GM23338 (cell line): ENCODE data around the gene OLFML2A. TPM values are rescaled to one million over a fixed set of nuclear protein-coding genes. Genes with fewer than 3 reads are reported as not detected.
A peak's percentile ranks its signal among the peaks of the same experiment; 100 is the strongest.
"Not testable (repeated sequence)": the region's sequence is repeated elsewhere in the genome, so short reads cannot be mapped to it uniquely, and the experiment has no call there.

ENCODE experiments used
- ATAC-seq: fragments of 200-7000 bp; cut with Tn5 transposase; 3 replicates; pipeline ENCODE4 v1.9.1; 2020
- DNase-seq: peaks from one replicate; pipeline ENCODE4 v3.0.0-alpha.2; 2015; ENCODE audit warnings: low spot score
- H2AFZ ChIP-seq: fragments of 200-600 bp; sonication (generic); 2 replicates; pipeline ENCODE4 v1.8.0; 2016; ENCODE audit warnings: antibody characterized with exemption, mild to moderate bottlenecking, moderate library complexity
- H3F3A ChIP-seq: fragments of 200-600 bp; sonication (generic); replicated peaks from 2 replicates; pipeline ENCODE4 v1.8.0; 2017; ENCODE audit warnings: antibody characterized with exemption, mixed run types, low read depth
- H3K27ac ChIP-seq: fragments of 200-600 bp; sonication (generic); 2 replicates; pipeline ENCODE4 v1.6.1; 2016; ENCODE audit warnings: low read depth
- H3K27me3 ChIP-seq: fragments of 200-600 bp; sonication (generic); 2 replicates; pipeline ENCODE4 v1.8.0; 2016; ENCODE audit warnings: mild to moderate bottlenecking, mixed run types, moderate library complexity; ENCODE audit not compliant: insufficient read depth
- H3K36me3 ChIP-seq: fragments of 200-600 bp; sonication (generic); 2 replicates; pipeline ENCODE4 v1.8.0; 2016; ENCODE audit warnings: mild to moderate bottlenecking; ENCODE audit not compliant: insufficient read depth
- H3K4me1 ChIP-seq: fragments of 200-600 bp; sonication (generic); 2 replicates; pipeline ENCODE4 v1.8.0; 2016; ENCODE audit warnings: mild to moderate bottlenecking, moderate library complexity; ENCODE audit not compliant: insufficient read depth
- H3K4me2 ChIP-seq: fragments of 200-600 bp; sonication (generic); 2 replicates; pipeline ENCODE4 v1.7.1; 2017; ENCODE audit warnings: mixed run types
- H3K4me3 ChIP-seq: fragments of 200-600 bp; sonication (generic); 2 replicates; pipeline ENCODE4 v1.6.1; 2016; ENCODE audit warnings: mixed run types
- H3K79me2 ChIP-seq: fragments of 200-600 bp; sonication (generic); replicated peaks from 2 replicates; pipeline ENCODE4 v1.8.0; 2017; ENCODE audit warnings: mild to moderate bottlenecking; ENCODE audit not compliant: insufficient read depth
- H3K9me2 ChIP-seq: fragments of 200-600 bp; sonication (generic); 2 replicates; pipeline ENCODE4 v1.8.0; 2017; ENCODE audit not compliant: insufficient read depth
- H4K20me1 ChIP-seq: fragments of 200-600 bp; sonication (generic); replicated peaks from 2 replicates; pipeline ENCODE4 v1.8.0; 2017; ENCODE audit warnings: mild to moderate bottlenecking; ENCODE audit not compliant: insufficient read depth
- H3K27ac Mint-ChIP-seq: 2 replicates; pipeline ENCODE4 v1.8.0; 2020; ENCODE audit warnings: inconsistent platforms, mild to moderate bottlenecking, moderate library complexity, mixed read lengths
- H3K27me3 Mint-ChIP-seq: 3 replicates; pipeline ENCODE4 v1.8.0; 2022; ENCODE audit warnings: low read depth, mild to moderate bottlenecking, moderate library complexity, mixed read lengths, inconsistent platforms; ENCODE audit not compliant: insufficient read depth, poor library complexity
- H3K36me3 Mint-ChIP-seq: 3 replicates; pipeline ENCODE4 v1.8.0; 2021; ENCODE audit warnings: low read depth, mild to moderate bottlenecking, inconsistent platforms, moderate library complexity, mixed read lengths
- H3K4me1 Mint-ChIP-seq: 3 replicates; pipeline ENCODE4 v1.8.0; 2020; ENCODE audit warnings: mild to moderate bottlenecking, inconsistent platforms, mixed read lengths
- H3K4me3 Mint-ChIP-seq: 3 replicates; pipeline ENCODE4 v1.8.0; 2021; ENCODE audit warnings: moderate library complexity, mild to moderate bottlenecking, inconsistent platforms, mixed read lengths
- H3K9me3 Mint-ChIP-seq: 3 replicates; pipeline ENCODE4 v1.8.0; 2020; ENCODE audit warnings: moderate library complexity, mild to moderate bottlenecking, inconsistent platforms, mixed read lengths
- CREB1 ChIP-seq: fragments of 250-450 bp; sonication (Bioruptor Pico); IDR thresholded peaks from 2 replicates; pipeline ENCODE4 v1.5.0; 2020; ENCODE audit warnings: low read depth, mild to moderate bottlenecking, moderate library complexity
- EZH2 ChIP-seq: fragments of 200-600 bp; sonication (generic); IDR thresholded peaks from one replicate; pipeline ENCODE4 v1.8.0; 2017; ENCODE audit warnings: antibody characterized with exemption, mild to moderate bottlenecking, low read depth; ENCODE audit not compliant: unreplicated experiment
- EZH2phosphoT487 ChIP-seq: fragments of 200-600 bp; sonication (generic); IDR thresholded peaks from one replicate; pipeline ENCODE4 v1.8.1; 2018; ENCODE audit warnings: antibody characterized with exemption; ENCODE audit not compliant: unreplicated experiment
- JUNB ChIP-seq: IDR thresholded peaks from one replicate; pipeline ENCODE4 v1.6.1; 2016; ENCODE audit warnings: antibody characterized with exemption; ENCODE audit not compliant: unreplicated experiment
- NANOG ChIP-seq: IDR thresholded peaks from 2 replicates; pipeline ENCODE4 v1.6.1; 2016; ENCODE audit warnings: antibody characterized with exemption, borderline replicate concordance
- POLR2AphosphoS5 ChIP-seq: IDR thresholded peaks from 2 replicates; pipeline ENCODE4 v1.6.1; 2016; ENCODE audit warnings: antibody characterized with exemption, low read depth
- ZNF114 ChIP-seq: fragments of 250-450 bp; sonication (Bioruptor Pico); IDR thresholded peaks from 2 replicates; pipeline ENCODE4 v1.5.0; 2020; ENCODE audit warnings: mild to moderate bottlenecking, moderate library complexity
- ZNF331 ChIP-seq: fragments of 250-450 bp; sonication (Bioruptor Pico); IDR thresholded peaks from 2 replicates; pipeline ENCODE4 v1.5.0; 2020; ENCODE audit warnings: low read depth, mild to moderate bottlenecking, moderate library complexity
- polyA plus RNA-seq: library from polyadenylated mRNA; unstranded; fragments of >200 nt; fragmentation: Nextera tagmentation; extraction: Ambion mirVana; gene quantifications from 2 replicates; pipeline ENCODE4 v1.2.1, GENCODE V29; 2016
- total RNA-seq: library from RNA; depleted of rRNA; stranded (reverse); fragments of >200 nt; shearing (Covaris generic); gene quantifications from 2 replicates; pipeline ENCODE4 v1.2.3, GENCODE V29; 2014
- TF ChIP-seq, protein P1 (sequence below): IDR thresholded peaks from 2 replicates; pipeline ENCODE4 v1.6.1; 2016; ENCODE audit warnings: antibody characterized with exemption
- TF ChIP-seq, protein P2 (sequence below): IDR thresholded peaks from one replicate; pipeline ENCODE4 v1.6.1; 2018; ENCODE audit warnings: antibody characterized with exemption; ENCODE audit not compliant: unreplicated experiment
- TF ChIP-seq, protein P3 (sequence below): fragments of 250-450 bp; sonication (Bioruptor Pico); IDR thresholded peaks from 2 replicates; pipeline ENCODE4 v1.5.0; 2020; ENCODE audit warnings: mild to moderate bottlenecking, moderate library complexity

Gene OLFML2A
- total and polyA plus RNA-seq, 2 experiments from 2014 or later: 1.1 to 6.7 TPM

DNA sequence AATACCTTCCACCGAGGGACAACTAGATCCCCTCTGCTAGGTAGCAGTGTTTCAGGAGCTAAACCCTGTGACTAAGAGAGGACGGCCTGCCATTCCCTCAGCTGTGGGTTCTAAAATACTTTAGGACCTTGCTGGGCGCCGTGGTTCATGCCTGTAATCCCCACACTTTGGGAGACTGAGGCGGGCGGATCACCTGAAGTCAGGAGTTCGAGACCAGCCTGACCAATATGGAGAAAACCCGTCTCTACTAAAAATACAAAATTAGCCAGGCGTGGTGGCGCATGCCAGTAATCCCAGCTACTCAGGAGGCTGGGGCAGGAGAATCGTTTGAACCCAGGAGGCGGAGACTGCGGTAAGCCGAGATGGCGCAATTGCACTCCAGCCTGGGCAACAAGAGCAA is 4.1 kb upstream of the OLFML2A start:
- Histone ChIP-seq H3K27me3 (peaks cover 54% of the 10 kb centered on the region), H3K4me1 (peaks cover 15% of the 10 kb centered on the region), H4K20me1 (peaks cover 19% of the 10 kb centered on the region), H3F3A (peaks cover 13% of the 10 kb centered on the region; the same call in 1 of the 2 replicates), H3K79me2 (peaks cover 16% of the 10 kb centered on the region)
- Mint-ChIP-seq H3K4me1 (peaks cover 29% of the 10 kb centered on the region), H3K27me3 (peaks cover 34% of the 10 kb centered on the region), H3K4me3 (peak overlapping the region; percentile 80; the same call in 2 of the 3 replicates)
- not testable (repeated sequence) for H3K9me2 ChIP-seq, H2AFZ ChIP-seq, H3K4me2 ChIP-seq, DNase-seq, H3K27ac ChIP-seq, H3K9me3 Mint-ChIP-seq, H3K36me3 ChIP-seq, H3K36me3 Mint-ChIP-seq, ATAC-seq, H3K27ac Mint-ChIP-seq, H3K4me3 ChIP-seq

DNA sequence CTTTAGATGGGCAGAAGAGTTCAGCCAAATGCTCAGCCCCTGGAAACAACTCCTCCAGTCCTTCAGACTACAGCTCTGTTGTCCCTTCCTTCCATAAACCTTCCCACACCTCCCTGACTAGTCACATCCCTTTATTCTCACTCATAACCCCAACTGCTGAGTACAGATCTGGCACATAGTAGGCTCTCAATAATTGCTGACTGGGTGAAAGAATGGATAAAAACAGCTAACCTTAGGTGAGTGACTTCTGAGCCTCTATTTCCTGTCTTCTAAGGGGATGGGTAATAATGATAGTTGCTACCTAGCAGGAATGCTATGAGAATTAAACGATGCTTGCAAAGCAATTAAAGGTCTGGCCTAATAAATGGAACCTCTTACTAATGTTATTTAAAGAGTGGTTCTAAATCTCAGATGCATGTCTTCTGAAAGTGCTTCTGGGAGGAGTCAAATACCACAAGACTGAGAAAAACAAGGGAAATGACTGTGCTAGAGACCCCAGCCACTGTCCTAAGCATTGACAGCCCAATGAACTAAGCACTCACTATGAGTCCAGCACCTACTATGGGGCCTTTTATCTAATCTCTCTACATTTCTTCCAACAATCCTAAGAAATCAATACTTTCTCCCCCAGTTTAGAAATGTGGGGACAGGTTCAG is 3.3 kb upstream of the OLFML2A start:
- H3K9me2 ChIP-seq: no peaks in the 10 kb centered on the region
- peaks cover 13% of the 10 kb centered on the region; the same call in 1 of the 2 replicates for H3F3A ChIP-seq
- ATAC-seq (no peak), DNase-seq (no peak)
- TF ChIP-seq EZH2 (no peak), ZNF331 (no peak), ZNF114 (no peak), NANOG (no peak), JUNB (no peak), EZH2phosphoT487 (no peak), POLR2AphosphoS5 (no peak), CREB1 (CRISPR knock-in tag) (no peak)
- TF ChIP-seq, protein P1, sequence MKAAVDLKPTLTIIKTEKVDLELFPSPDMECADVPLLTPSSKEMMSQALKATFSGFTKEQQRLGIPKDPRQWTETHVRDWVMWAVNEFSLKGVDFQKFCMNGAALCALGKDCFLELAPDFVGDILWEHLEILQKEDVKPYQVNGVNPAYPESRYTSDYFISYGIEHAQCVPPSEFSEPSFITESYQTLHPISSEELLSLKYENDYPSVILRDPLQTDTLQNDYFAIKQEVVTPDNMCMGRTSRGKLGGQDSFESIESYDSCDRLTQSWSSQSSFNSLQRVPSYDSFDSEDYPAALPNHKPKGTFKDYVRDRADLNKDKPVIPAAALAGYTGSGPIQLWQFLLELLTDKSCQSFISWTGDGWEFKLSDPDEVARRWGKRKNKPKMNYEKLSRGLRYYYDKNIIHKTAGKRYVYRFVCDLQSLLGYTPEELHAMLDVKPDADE: no peak
- TF ChIP-seq, protein P2, sequence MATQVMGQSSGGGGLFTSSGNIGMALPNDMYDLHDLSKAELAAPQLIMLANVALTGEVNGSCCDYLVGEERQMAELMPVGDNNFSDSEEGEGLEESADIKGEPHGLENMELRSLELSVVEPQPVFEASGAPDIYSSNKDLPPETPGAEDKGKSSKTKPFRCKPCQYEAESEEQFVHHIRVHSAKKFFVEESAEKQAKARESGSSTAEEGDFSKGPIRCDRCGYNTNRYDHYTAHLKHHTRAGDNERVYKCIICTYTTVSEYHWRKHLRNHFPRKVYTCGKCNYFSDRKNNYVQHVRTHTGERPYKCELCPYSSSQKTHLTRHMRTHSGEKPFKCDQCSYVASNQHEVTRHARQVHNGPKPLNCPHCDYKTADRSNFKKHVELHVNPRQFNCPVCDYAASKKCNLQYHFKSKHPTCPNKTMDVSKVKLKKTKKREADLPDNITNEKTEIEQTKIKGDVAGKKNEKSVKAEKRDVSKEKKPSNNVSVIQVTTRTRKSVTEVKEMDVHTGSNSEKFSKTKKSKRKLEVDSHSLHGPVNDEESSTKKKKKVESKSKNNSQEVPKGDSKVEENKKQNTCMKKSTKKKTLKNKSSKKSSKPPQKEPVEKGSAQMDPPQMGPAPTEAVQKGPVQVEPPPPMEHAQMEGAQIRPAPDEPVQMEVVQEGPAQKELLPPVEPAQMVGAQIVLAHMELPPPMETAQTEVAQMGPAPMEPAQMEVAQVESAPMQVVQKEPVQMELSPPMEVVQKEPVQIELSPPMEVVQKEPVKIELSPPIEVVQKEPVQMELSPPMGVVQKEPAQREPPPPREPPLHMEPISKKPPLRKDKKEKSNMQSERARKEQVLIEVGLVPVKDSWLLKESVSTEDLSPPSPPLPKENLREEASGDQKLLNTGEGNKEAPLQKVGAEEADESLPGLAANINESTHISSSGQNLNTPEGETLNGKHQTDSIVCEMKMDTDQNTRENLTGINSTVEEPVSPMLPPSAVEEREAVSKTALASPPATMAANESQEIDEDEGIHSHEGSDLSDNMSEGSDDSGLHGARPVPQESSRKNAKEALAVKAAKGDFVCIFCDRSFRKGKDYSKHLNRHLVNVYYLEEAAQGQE: no peak
- TF ChIP-seq, protein P3, sequence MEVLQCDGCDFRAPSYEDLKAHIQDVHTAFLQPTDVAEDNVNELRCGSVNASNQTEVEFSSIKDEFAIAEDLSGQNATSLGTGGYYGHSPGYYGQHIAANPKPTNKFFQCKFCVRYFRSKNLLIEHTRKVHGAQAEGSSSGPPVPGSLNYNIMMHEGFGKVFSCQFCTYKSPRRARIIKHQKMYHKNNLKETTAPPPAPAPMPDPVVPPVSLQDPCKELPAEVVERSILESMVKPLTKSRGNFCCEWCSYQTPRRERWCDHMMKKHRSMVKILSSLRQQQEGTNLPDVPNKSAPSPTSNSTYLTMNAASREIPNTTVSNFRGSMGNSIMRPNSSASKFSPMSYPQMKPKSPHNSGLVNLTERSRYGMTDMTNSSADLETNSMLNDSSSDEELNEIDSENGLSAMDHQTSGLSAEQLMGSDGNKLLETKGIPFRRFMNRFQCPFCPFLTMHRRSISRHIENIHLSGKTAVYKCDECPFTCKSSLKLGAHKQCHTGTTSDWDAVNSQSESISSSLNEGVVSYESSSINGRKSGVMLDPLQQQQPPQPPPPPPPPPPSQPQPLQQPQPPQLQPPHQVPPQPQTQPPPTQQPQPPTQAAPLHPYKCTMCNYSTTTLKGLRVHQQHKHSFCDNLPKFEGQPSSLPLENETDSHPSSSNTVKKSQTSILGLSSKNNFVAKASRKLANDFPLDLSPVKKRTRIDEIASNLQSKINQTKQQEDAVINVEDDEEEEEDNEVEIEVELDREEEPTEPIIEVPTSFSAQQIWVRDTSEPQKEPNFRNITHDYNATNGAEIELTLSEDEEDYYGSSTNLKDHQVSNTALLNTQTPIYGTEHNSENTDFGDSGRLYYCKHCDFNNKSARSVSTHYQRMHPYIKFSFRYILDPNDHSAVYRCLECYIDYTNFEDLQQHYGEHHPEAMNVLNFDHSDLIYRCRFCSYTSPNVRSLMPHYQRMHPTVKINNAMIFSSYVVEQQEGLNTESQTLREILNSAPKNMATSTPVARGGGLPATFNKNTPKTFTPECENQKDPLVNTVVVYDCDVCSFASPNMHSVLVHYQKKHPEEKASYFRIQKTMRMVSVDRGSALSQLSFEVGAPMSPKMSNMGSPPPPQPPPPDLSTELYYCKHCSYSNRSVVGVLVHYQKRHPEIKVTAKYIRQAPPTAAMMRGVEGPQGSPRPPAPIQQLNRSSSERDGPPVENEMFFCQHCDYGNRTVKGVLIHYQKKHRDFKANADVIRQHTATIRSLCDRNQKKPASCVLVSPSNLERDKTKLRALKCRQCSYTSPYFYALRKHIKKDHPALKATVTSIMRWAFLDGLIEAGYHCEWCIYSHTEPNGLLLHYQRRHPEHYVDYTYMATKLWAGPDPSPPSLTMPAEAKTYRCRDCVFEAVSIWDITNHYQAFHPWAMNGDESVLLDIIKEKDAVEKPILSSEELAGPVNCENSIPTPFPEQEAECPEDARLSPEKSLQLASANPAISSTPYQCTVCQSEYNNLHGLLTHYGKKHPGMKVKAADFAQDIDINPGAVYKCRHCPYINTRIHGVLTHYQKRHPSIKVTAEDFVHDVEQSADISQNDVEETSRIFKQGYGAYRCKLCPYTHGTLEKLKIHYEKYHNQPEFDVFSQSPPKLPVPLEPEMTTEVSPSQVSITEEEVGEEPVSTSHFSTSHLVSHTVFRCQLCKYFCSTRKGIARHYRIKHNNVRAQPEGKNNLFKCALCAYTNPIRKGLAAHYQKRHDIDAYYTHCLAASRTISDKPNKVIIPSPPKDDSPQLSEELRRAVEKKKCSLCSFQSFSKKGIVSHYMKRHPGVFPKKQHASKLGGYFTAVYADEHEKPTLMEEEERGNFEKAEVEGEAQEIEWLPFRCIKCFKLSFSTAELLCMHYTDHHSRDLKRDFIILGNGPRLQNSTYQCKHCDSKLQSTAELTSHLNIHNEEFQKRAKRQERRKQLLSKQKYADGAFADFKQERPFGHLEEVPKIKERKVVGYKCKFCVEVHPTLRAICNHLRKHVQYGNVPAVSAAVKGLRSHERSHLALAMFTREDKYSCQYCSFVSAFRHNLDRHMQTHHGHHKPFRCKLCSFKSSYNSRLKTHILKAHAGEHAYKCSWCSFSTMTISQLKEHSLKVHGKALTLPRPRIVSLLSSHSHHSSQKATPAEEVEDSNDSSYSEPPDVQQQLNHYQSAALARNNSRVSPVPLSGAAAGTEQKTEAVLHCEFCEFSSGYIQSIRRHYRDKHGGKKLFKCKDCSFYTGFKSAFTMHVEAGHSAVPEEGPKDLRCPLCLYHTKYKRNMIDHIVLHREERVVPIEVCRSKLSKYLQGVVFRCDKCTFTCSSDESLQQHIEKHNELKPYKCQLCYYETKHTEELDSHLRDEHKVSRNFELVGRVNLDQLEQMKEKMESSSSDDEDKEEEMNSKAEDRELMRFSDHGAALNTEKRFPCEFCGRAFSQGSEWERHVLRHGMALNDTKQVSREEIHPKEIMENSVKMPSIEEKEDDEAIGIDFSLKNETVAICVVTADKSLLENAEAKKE: no peak
- H3K4me3 Mint-ChIP-seq: no peak overlapping the region
- no peak overlapping the region for H3K4me2 ChIP-seq
- peaks cover 9% of the 10 kb centered on the region for H3K79me2 ChIP-seq
- H3K36me3 Mint-ChIP-seq: no peaks in the 10 kb centered on the region; the same call in 2 of the 3 replicates
- H3K27me3 ChIP-seq: peaks cover 54% of the 10 kb centered on the region
- H3K4me3 ChIP-seq: no peak overlapping the region
- H3K27ac ChIP-seq: no peak overlapping the region
- H3K9me3 Mint-ChIP-seq: no peaks in the 10 kb centered on the region; the same call in 2 of the 3 replicates
- no peak overlapping the region for H3K27ac Mint-ChIP-seq
- H2AFZ ChIP-seq: no peak overlapping the region
- no peaks in the 10 kb centered on the region; the same call in 1 of the 2 replicates for H3K36me3 ChIP-seq
- peaks cover 9% of the 10 kb centered on the region for H3K4me1 ChIP-seq
- H4K20me1 ChIP-seq: peaks cover 12% of the 10 kb centered on the region
- H3K27me3 Mint-ChIP-seq: peaks cover 38% of the 10 kb centered on the region
- peaks cover 26% of the 10 kb centered on the region for H3K4me1 Mint-ChIP-seq
